ENCODE results near the gene NTRK3. TPM values are rescaled to one million over a fixed set of nuclear protein-coding genes. Genes with fewer than 3 reads are reported as not detected.
"Not testable (repeated sequence)": the region's sequence is repeated elsewhere in the genome, so short reads cannot be mapped to it uniquely, and the experiment has no call there.

The NTRK3 gene
- total RNA-seq, 6 donors from 2014 or later = 1.4 to 11.5 (median 2.4) TPM

GRCh38 chr15:88072598-88073390 lies 183.7 kb downstream of the NTRK3 start:
- Histone ChIP-seq H3K9me3 (no peaks in the 10 kb centered on the region), H3K27ac (no peak overlapping the region), H3K4me3 (no peak overlapping the region), H3K27me3 (no peaks in the 10 kb centered on the region), H3K36me3 (no peaks in the 10 kb centered on the region), H3K4me1 (peaks cover 0 to 3% (median 0%) of the 10 kb centered on the region in 4 donors)
- TF ChIP-seq POLR2AphosphoS5 (IDR thresholded peaks at IDR 0.05) (no peak), EP300 (IDR thresholded peaks at IDR 0.05) (no peak), POLR2A (IDR thresholded peaks at IDR 0.05) (no peak)
- TF ChIP-seq, protein P1, sequence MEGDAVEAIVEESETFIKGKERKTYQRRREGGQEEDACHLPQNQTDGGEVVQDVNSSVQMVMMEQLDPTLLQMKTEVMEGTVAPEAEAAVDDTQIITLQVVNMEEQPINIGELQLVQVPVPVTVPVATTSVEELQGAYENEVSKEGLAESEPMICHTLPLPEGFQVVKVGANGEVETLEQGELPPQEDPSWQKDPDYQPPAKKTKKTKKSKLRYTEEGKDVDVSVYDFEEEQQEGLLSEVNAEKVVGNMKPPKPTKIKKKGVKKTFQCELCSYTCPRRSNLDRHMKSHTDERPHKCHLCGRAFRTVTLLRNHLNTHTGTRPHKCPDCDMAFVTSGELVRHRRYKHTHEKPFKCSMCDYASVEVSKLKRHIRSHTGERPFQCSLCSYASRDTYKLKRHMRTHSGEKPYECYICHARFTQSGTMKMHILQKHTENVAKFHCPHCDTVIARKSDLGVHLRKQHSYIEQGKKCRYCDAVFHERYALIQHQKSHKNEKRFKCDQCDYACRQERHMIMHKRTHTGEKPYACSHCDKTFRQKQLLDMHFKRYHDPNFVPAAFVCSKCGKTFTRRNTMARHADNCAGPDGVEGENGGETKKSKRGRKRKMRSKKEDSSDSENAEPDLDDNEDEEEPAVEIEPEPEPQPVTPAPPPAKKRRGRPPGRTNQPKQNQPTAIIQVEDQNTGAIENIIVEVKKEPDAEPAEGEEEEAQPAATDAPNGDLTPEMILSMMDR (IDR thresholded peaks at IDR 0.05) = no peak
- ATAC-seq (ENCODE audit: low FRiP score in 2 of 2) (no peak), DNase-seq (no peak)
- 65 to 73% methylated on average over 6 of the region's 6 CpGs for WGBS, 2 donors

GRCh38 chr15:88072133-88072532 lies 184.4 kb downstream of the NTRK3 start:
- not testable (repeated sequence) for DNase-seq; H3K4me1 ChIP-seq; H3K27ac ChIP-seq; ATAC-seq (ENCODE audit: low FRiP score in 2 of 2); H3K9me3 ChIP-seq; H3K4me3 ChIP-seq; H3K27me3 ChIP-seq; H3K36me3 ChIP-seq
- WGBS, 2 donors = 84 to 85% methylated on average over 8 to 9 of the region's 9 CpGs

GRCh38 chr15:88071141-88071540 lies 185.4 kb downstream of the NTRK3 start:
- H3K27ac ChIP-seq = no peak overlapping the region
- TF ChIP-seq EP300 (IDR thresholded peaks at IDR 0.05) (no peak), POLR2A (IDR thresholded peaks at IDR 0.05) (no peak)
- TF ChIP-seq, protein P1 (IDR thresholded peaks at IDR 0.05) = no peak
- no peaks in the 10 kb centered on the region for H3K9me3 ChIP-seq
- no peaks in the 10 kb centered on the region for H3K36me3 ChIP-seq
- no peaks in the 10 kb centered on the region for H3K4me1 ChIP-seq
- H3K27me3 ChIP-seq = no peaks in the 10 kb centered on the region
- H3K4me3 ChIP-seq = no peak overlapping the region
- WGBS, 2 donors = 77% methylated on average over 6 of the region's 6 CpGs
- no peak for ATAC-seq (ENCODE audit: low FRiP score in 2 of 2)
- peak in 1 of 2 donors; percentile 18 for DNase-seq

- Histone ChIP-seq H3K9me3 (no peaks in the 10 kb centered on the region), H3K27ac (no peak overlapping the region), H3K27me3 (no peaks in the 10 kb centered on the region), H3K4me1 (no peaks in the 10 kb centered on the region), H3K36me3 (no peaks in the 10 kb centered on the region), H3K4me3 (no peak overlapping the region)
- 63 to 66% methylated on average over 6 of the region's 6 CpGs for WGBS, 2 donors
- DNase-seq (no peak), ATAC-seq (ENCODE audit: low FRiP score in 2 of 2) (no peak)
- TF ChIP-seq EP300 (IDR thresholded peaks at IDR 0.05) = no peak
- TF ChIP-seq POLR2AphosphoS5 (IDR thresholded peaks at IDR 0.05) = no peak
- TF ChIP-seq POLR2A (IDR thresholded peaks at IDR 0.05) = no peak
- TF ChIP-seq, protein P1 (IDR thresholded peaks at IDR 0.05) = no peak
These were observed 187.0 kb downstream of the NTRK3 start for GRCh38 chr15:88069561-88069960.

GRCh38 chr15:88067331-88067685 lies 189.2 kb downstream of the NTRK3 start:
- Histone ChIP-seq H3K4me1 (no peaks in the 10 kb centered on the region), H3K36me3 (no peaks in the 10 kb centered on the region), H3K9me3 (no peaks in the 10 kb centered on the region), H3K4me3 (no peak overlapping the region), H3K27me3 (no peaks in the 10 kb centered on the region), H3K27ac (no peak overlapping the region)
- WGBS, 2 donors = 56 to 62% methylated on average over 3 of the region's 3 CpGs
- DNase-seq = no peak
- TF ChIP-seq EP300 (IDR thresholded peaks at IDR 0.05) (no peak), POLR2A (IDR thresholded peaks at IDR 0.05) (no peak), POLR2AphosphoS5 (IDR thresholded peaks at IDR 0.05) (no peak)
- TF ChIP-seq, protein P1 (IDR thresholded peaks at IDR 0.05) = no peak
- no peak for ATAC-seq (ENCODE audit: low FRiP score in 2 of 2)

All from upper lobe of left lung (tissue), 6 donors.